GM18511 (cell line): Measurements from ENCODE around the gene PCSK5.
"Not testable (repeated sequence)": the region's sequence is repeated elsewhere in the genome, so short reads cannot be mapped to it uniquely, and the experiment has no call there.

Experiments used
- ATAC-seq: cut with Tn5 transposase; IDR thresholded peaks from one replicate; pipeline ENCODE4 v1.9.1; 2021; ENCODE audit warnings: mild to moderate bottlenecking, moderate library complexity; ENCODE audit not compliant: unreplicated experiment

The PCSK5 gene

GRCh38 chr9:75889577-75889976 lies 896 bp upstream of the PCSK5 start:
- no peak for ATAC-seq

DNA sequence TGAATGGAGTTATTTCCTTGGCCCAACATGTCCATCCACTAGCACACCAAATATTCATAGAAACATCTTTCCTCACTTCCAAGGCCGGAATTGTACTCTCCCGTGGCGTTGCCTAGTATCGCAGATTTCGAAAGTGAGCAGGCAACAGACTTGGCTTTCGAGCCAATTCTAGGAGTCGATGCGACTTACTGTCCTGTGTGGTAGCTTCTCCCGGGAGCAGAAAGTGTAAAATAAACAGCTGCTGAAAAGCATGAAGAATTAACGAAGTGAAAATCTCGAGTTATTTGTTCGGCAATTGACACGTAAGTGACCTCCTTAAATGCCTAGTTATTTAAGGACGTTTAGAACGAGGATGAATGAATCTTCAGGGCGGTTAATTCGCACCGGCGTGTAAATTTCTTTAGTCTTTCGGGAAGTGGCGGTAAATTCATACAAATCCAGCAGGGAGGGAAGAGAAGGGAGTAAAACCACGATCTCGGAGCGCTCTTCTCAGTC lies 449 bp upstream of the PCSK5 start:
- peak; percentile 16 for ATAC-seq

GRCh38 chr9:75891277-75891741 lies 836 bp downstream of the PCSK5 start:
- peak; percentile 4 for ATAC-seq

DNA sequence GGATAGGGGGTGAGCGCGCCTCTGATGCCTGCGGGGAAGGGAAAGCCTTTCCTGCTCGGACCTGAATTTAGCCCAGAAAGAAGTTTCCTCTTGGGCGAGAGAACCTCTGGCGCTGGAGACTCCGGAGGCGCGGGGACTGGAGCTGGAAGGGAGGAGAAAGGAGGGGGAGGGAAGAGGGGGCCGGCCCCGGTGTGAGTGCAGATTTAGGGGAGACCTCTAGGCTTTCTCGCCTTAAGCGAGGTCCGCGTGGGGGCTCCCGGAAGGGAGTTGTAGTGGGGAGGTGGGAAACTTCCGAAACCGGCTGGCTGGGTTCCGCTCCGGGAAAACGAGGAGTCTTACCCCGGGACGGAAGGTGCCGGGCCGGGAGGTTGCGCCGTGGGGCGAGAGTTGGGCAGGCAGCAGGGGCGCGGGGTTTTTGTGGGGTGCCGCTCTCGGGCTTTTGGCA lies 1.3 kb downstream of the PCSK5 start:
- ATAC-seq = no peak

DNA sequence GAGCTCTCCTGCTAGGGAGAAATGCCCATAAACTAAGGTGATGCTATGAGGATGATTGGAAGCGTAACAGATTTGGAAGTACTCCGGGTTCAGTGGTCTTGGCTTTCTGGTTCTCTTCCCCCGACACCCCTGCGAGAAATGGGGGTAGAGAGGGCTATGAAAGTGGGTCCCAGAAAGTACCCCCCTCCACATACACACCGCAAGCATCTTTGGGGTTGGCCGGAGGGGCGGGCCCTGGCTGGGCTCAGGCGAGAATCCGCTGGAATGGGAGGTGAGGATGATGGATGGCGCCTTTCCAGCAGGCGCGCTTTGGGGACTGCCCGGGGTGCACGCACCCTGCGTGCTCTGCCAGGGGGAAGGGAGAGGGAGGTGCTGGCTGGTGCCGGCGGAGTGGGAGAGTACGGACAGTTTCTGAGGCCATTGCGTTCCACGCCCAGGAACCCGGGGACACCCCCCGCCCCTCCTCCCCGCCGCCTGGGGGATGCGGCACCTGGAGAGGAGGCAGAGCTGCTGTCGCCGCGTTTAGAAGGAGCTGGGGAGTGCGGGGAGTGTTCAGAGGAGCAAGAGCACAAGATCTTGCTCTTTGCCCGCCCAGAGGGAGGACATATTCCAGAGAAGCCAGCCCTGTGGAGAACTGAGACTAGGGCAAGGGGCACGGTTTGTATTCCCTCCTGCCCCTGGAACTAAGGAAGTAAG lies 1.9 kb downstream of the PCSK5 start:
- no peak for ATAC-seq

DNA sequence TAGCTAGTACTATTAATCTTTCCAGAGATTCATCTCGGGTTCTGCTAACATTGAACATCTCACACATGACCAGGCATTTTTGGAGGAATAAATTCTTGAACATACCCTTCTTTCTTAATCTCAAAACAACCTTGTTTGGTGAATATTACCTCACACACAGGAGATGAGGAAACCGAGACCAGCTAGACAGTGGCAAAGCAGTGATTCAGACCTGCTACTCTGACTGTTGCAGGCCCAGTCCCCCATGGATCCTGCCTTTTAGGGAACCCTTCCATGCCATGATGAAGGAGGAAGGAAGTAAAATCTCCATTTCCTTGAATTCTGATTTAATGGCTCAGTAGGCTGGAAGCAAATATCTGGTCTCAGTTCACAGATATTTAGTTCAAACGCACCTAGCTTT lies 2.6 kb downstream of the PCSK5 start:
- no peak for ATAC-seq

DNA sequence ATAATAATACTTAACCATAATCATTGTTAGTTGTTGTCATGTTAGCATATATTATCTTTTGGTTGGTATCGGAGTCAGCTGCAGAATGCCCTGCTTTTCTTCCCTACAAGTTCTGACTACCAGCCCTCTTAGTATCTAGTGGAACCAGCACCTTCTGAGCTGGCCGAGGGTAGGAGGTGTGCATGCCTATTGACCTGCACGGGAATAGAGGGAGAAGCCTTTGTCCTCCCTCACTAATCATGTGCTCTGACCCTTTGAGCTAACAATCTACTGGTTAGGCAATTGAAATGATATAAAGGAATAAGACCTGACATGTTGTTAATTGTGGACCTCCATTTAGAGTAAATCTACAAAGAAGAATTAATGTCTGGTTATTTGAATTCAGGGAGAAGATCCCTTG lies 4.1 kb downstream of the PCSK5 start:
- no peak for ATAC-seq

- no peak for ATAC-seq
Measured at GRCh38 chr9:75895112-75895511, 4.6 kb downstream of the PCSK5 start.

- no peak for ATAC-seq
Measured at GRCh38 chr9:75896193-75896592, 5.7 kb downstream of the PCSK5 start.

- not testable (repeated sequence) for ATAC-seq
Measured at GRCh38 chr9:75900893-75901524, 10.5 kb downstream of the PCSK5 start.

- no peak for ATAC-seq
Measured at GRCh38 chr9:75903785-75904360, 13.4 kb downstream of the PCSK5 start.

DNA sequence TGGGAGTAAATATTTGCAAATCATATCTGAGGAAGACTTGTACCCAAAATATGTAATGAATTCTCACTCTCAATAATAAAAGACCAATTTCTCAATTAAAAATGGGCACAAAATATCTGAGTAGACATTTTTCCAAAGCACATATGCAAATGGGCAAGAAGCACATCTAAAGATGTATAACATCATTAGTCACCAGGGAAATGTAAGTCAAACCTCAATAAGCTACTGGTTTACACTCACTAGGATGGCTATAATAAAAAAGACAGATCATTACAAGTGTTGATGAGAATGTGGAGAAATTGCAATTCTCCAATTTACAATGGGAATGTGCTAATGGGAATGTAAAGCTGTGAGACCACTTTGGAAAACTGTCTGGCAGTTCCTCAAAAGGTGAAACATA lies 13.9 kb downstream of the PCSK5 start:
- no peak for ATAC-seq

DNA sequence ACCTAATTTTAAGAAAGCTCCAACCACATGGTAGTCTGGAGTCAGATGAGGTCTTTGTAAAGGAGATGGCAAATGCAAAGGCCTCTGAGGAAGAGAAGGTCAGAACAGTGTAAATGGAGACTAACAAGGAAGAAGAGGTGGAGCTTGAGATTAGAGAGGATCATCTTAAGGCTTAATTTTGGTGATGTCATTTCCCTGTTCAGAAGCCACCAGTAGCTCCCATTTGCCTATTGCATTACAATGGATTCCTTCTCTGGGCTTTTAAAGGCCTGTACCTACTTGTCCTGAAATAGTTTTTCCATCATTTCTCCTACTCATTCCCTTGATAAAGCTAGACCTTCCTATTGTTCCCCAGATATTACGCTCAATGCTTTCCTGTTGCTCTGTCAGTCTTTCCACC lies 16.1 kb downstream of the PCSK5 start:
- no peak for ATAC-seq

- ATAC-seq = no peak
Measured at GRCh38 chr9:75907329-75907728, 16.9 kb downstream of the PCSK5 start.

DNA sequence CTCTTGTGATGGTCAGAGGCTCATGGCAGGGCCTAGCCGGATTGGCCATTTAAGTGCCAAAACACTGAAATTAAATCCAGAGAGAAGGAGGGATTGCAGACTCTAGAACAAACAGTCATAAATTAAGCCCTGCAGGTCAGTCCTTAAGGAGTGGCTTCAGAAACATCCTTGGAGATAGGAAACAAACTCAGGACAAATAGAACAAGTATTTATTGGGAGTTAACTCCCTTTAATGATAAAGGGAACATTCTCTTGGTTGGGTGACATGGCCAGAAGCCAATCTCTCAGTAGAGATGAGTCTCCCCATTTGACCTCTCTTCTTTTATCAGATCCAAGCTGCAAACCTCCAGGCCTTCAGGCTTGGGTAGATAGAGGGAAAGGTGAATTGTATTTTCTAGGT lies 17.4 kb downstream of the PCSK5 start:
- no peak for ATAC-seq

GRCh38 chr9:75909776-75910175 lies 19.3 kb downstream of the PCSK5 start:
- no peak for ATAC-seq

GRCh38 chr9:75910731-75911130 lies 20.3 kb downstream of the PCSK5 start:
- ATAC-seq = no peak

DNA sequence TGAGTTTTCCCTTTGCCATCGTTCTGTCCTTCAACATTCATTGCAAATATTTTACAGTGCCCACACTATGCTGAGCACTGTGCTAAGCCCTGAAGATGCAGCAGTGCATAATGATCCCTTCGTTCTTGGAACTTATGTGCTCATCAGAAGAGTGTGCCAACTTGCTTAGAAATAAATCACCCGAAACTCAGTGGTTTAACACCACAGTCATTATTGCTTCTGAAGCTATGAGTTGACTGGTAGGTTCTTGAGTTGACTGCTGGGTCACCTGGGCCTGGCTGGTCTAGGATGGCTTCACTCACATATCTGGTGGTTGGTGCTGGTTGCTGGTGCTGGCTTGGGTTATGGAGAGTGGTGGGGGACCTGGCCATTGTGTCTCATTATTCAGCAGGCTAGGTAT lies 20.9 kb downstream of the PCSK5 start:
- no peak for ATAC-seq

DNA sequence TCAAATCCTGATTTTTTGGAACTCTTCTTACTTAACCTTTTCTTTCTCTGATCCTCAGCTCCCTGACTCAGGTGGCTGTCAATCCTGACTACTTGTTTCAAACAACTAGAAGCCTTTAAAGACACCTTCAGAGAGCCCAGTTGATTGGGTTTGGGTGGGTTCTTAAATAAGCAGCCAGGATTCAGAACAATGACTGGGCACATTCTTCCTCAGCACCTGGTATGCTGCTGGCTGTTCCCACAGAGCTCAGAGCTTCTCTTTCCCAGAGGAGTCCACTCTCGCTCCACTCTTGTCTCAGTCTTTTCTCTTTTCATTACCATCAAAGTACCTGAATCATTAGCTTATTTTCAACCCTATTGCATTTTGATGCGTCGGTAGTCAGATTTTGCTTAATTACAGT lies 22.5 kb downstream of the PCSK5 start:
- ATAC-seq = no peak

DNA sequence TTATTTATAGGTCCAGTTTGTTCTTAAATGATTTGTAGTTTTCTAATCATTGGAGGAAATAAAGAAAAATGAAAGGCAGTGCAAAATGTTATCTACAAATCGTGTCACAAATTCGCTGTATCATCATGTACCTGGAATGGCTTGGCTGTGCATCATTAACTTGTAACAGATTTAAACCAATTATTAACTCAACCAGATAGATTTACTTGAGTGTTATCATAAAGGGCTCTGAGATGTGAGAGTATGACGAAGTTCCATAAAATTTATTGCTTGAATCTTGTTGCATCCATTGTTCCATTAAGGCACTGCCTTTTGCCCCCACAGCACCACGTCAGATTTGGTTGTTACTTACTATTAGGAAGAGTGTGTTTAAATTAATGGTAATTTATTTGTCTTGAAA lies 23.5 kb downstream of the PCSK5 start:
- no peak for ATAC-seq

DNA sequence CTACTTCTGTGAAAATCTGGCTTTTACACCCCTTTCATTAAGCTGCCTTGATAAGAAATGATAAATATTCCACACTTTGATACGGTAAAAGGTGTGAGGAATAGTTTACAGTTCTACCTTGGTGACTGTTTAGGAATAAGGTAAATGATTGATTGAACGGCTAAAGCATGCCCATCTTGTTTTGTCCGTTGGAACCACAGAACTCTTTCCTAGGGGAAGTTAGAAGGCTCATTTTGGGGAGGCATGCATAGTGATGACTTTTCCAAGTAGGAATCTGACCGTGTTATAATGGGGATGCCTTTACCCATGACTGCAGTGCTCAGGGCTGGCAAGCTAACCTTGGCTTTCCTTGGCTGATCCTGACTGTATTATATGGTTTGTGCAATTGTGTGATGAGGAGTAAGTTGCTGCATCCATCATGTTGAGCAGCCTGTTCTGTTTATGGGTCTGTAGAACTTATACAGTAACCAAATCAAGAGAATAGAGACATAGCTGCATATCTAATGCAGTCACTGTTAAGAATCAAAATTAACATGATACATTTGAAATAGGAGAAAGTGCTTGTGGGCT lies 24.5 kb downstream of the PCSK5 start:
- ATAC-seq = no peak

- ATAC-seq = no peak
Measured at GRCh38 chr9:75918154-75918553, 27.7 kb downstream of the PCSK5 start.
